Stomach (tissue), 9 donors: Measurements from ENCODE around the gene GEMIN7. TPM values are rescaled to one million over a fixed set of nuclear protein-coding genes. Genes with fewer than 3 reads are reported as not detected.

Experiments used
- DNase-seq, 2 donors: peaks; one replicate each; pipeline versions ENCODE4 v3.0.0 to v3.0.0-alpha.2; 2013 to 2019
- H3K27ac ChIP-seq, 5 donors: fragments of 200-600 bp in 4 of 5; sonication (generic) in 4 of 5; one replicate each; pipeline ENCODE4 v1.5.1; 2013 to 2019; ENCODE audit warnings: mild to moderate bottlenecking in 1 of 5, moderate library complexity in 1 of 5
- H3K27me3 ChIP-seq, 3 donors: fragments of 200-600 bp; sonication (generic); one replicate each; pipeline ENCODE4 v1.5.1; 2017 to 2019; ENCODE audit warnings: mixed run types in 1 of 3
- H3K36me3 ChIP-seq, 4 donors: fragments of 200-600 bp; sonication (generic); 1 replicate in 3 of 4; 2 replicates in 1 of 4; pipeline ENCODE4 v1.5.1; 2016 to 2019
- H3K4me1 ChIP-seq, 4 donors: fragments of 200-600 bp; sonication (generic); one replicate each; pipeline ENCODE4 v1.5.1; 2016 to 2019
- H3K4me3 ChIP-seq, 4 donors: fragments of 200-600 bp; sonication (generic) in 3 of 4; one replicate each; pipeline ENCODE4 v1.5.1; 2016 to 2019; ENCODE audit warnings: mild to moderate bottlenecking in 1 of 4
- H3K9me3 ChIP-seq, 4 donors: fragments of 200-600 bp; sonication (generic); one replicate each; pipeline ENCODE4 v1.5.1; 2016 to 2019
- CTCF ChIP-seq, 7 experiments: fragments of 450-650 bp in 4 of 7; fragments of 200-600 bp in 3 of 7; sonication (generic) in 3 of 7; IDR thresholded peaks; one replicate each; pipeline ENCODE4 v1.5.1; 2016 to 2019; ENCODE audit warnings: antibody characterized with exemption in 7 of 7, control low read depth in 2 of 7, mild to moderate bottlenecking in 1 of 7
- EP300 ChIP-seq: sonication (generic); formaldehyde crosslinking; IDR thresholded peaks from one replicate; pipeline ENCODE4 v1.6.1; 2017; ENCODE audit warnings: antibody characterized with exemption
- POLR2A ChIP-seq, 4 donors: fragments of 450-650 bp; IDR thresholded peaks; one replicate each; pipeline ENCODE4 v1.6.1; 2016; ENCODE audit warnings: antibody characterized with exemption in 4 of 4, control low read depth in 2 of 4, mild to moderate bottlenecking in 1 of 4, moderate library complexity in 1 of 4
- POLR2AphosphoS5 ChIP-seq, 3 donors: sonication (generic); formaldehyde crosslinking; IDR thresholded peaks; one replicate each; pipeline ENCODE4 v1.6.1; 2016; ENCODE audit warnings: antibody characterized with exemption in 3 of 3
- WGBS, 5 donors: extraction: QIAGEN DNeasy Blood & Tissue Kit in 3 of 5; methylation state at CpG; one replicate each; pipeline versions ENCODE4 v1.1.5 to v1.1.7; 2013 to 2018; 5-methylcytosine and 5-hydroxymethylcytosine counted together
- intact Hi-C: fragments of 100-400 bp; cut with DNase I; formaldehyde crosslinking; loops from one replicate; pipeline ENCODE4 v1.15.1; 2023; ENCODE audit warnings: low total_unique reads
- polyA plus RNA-seq, 3 donors: library from polyadenylated mRNA; stranded (reverse); fragments of 200-250 nt; gene quantifications; one replicate each; pipeline ENCODE4 v1.2.3, GENCODE V29; 2013
- total RNA-seq, 5 donors: library from RNA; depleted of rRNA; stranded (reverse); fragments of >200 nt; gene quantifications; one replicate each; pipeline versions ENCODE4 v1.1.0 to v1.2.3, GENCODE V29; 2014 to 2016
- donor health status: healthy with polysubstance abuse.
- donor health status: Bipolar disorder and iron deficiency.
- donor health status: healthy.

Gene GEMIN7
- total and polyA plus RNA-seq, 8 donors, result 1.8 to 107 (median 25.3) TPM

- peaks cover 3 to 44% (median 28%) of the 10 kb centered on the region in 4 donors for H3K4me1 ChIP-seq
- H3K4me3 ChIP-seq, result no peak overlapping the region
- no peaks in the 10 kb centered on the region for H3K9me3 ChIP-seq
- no peaks in the 10 kb centered on the region for H3K27me3 ChIP-seq
- intact Hi-C loops, result no loop called here
- DNase-seq, result no peak
- no peak overlapping the region for H3K27ac ChIP-seq
- H3K36me3 ChIP-seq, result peaks cover 0 to 16% (median 5%) of the 10 kb centered on the region in 4 donors
- WGBS, 5 donors, result 89 to 94% (median 90%) methylated on average over 4 to 5 of the region's 5 CpGs
- TF ChIP-seq EP300 (no peak), POLR2AphosphoS5 (IDR thresholded peaks at IDR 0.05) (no peak), CTCF (IDR thresholded peaks at IDR 0.05) (no peak), POLR2A (IDR thresholded peaks at IDR 0.05) (no peak)
Observed at GRCh38 chr19:45128806-45129205, 49.7 kb downstream of the GEMIN7 start.

- Histone ChIP-seq H3K36me3 (peaks cover 0 to 22% (median 5%) of the 10 kb centered on the region in 4 donors), H3K9me3 (no peaks in the 10 kb centered on the region), H3K4me1 (peaks cover 3 to 32% (median 18%) of the 10 kb centered on the region in 4 donors), H3K27ac (peak overlapping the region in 1 of 5 donors; percentile 8), H3K4me3 (no peak overlapping the region), H3K27me3 (no peaks in the 10 kb centered on the region)
- 81 to 85% (median 83%) methylated on average over 12 to 13 of the region's 13 CpGs for WGBS, 5 donors
- intact Hi-C loops, result loop anchor here (5.0 kb wide), 1 partner anchor 43 kb away; no protein-coding TSS in a partner anchor
- DNase-seq, result no peak
- TF ChIP-seq POLR2A (IDR thresholded peaks at IDR 0.05) (no peak), POLR2AphosphoS5 (IDR thresholded peaks at IDR 0.05) (no peak), EP300 (no peak), CTCF (IDR thresholded peaks at IDR 0.05) (no peak)
Observed at GRCh38 chr19:45130236-45130635, 51.2 kb downstream of the GEMIN7 start.

- intact Hi-C loops, result loop anchor here (5.0 kb wide), 1 partner anchor 44 kb away; no protein-coding TSS in a partner anchor
- Histone ChIP-seq H3K27me3 (no peaks in the 10 kb centered on the region), H3K9me3 (no peaks in the 10 kb centered on the region), H3K27ac (peak overlapping the region in 1 of 5 donors; percentile 8), H3K4me3 (no peak overlapping the region), H3K4me1 (peaks cover under 1 to 31% (median 12%) of the 10 kb centered on the region in 4 donors), H3K36me3 (peaks cover 0 to 22% (median 5%) of the 10 kb centered on the region in 4 donors)
- TF ChIP-seq CTCF (IDR thresholded peaks at IDR 0.05) (peak in 4 of 7 experiments; percentile 10 to 39 (median 18)), POLR2AphosphoS5 (IDR thresholded peaks at IDR 0.05) (no peak)
- DNase-seq, result peak; percentile 63 to 68
- WGBS, 5 donors, result 40 to 60% (median 44%) methylated on average over 11 to 13 of the region's 13 CpGs
Observed at GRCh38 chr19:45130888-45131615, 52.0 kb downstream of the GEMIN7 start.

- H3K27ac ChIP-seq, result no peak overlapping the region
- WGBS, 5 donors, result 85 to 95% (median 91%) methylated on average over 7 to 8 of the region's 8 CpGs
- no peaks in the 10 kb centered on the region for H3K9me3 ChIP-seq
- H3K4me3 ChIP-seq, result no peak overlapping the region
- H3K4me1 ChIP-seq, result peaks cover 10 to 44% (median 29%) of the 10 kb centered on the region in 4 donors
- H3K36me3 ChIP-seq, result peaks cover 0 to 18% (median 2%) of the 10 kb centered on the region in 4 donors
- intact Hi-C loops, result loop anchor here (5.0 kb wide), 1 partner anchor 46 kb away; no protein-coding TSS in a partner anchor
- DNase-seq, result no peak
- no peak for TF ChIP-seq POLR2A (IDR thresholded peaks at IDR 0.05)
- H3K27me3 ChIP-seq, result no peaks in the 10 kb centered on the region
Observed at GRCh38 chr19:45133661-45134060, 54.6 kb downstream of the GEMIN7 start.
